PC-9 (cell line): ENCODE measurements around the gene VN1R5. TPM values are rescaled to one million over a fixed set of nuclear protein-coding genes. Genes with fewer than 3 reads are reported as not detected.

Experiments used
- BruUV-seq: library from RNA; stranded (reverse); fragments of 400-500 nt; replicated peaks from 2 replicates; lab custom pipeline; 2021; lab: Mats Ljungman, UMichigan
- CTCF ChIA-PET: fragments of 300-600 bp; sonication (Branson Sonifier 250); formaldehyde crosslinking; loops from one replicate; lab custom pipeline; 2022; ENCODE audit warnings: antibody characterized with exemption; lab: Charles Lee
- POLR2A ChIA-PET: fragments of 300-600 bp; sonication (Branson Sonifier 250); formaldehyde crosslinking; loops from one replicate; lab custom pipeline; 2022; ENCODE audit warnings: antibody characterized with exemption; ENCODE audit not compliant: unreplicated experiment; lab: Charles Lee
- DNase-seq, 2 experiments: peaks; one replicate each; pipeline versions ENCODE4 v3.0.0 to v3.0.0-alpha.2; 2015 to 2022; ENCODE audit warnings: mixed read lengths in 1 of 2
- H2AFZ ChIP-seq: fragments of 200-600 bp; sonication (generic); 2 replicates; pipeline ENCODE4 v1.8.1; 2017; ENCODE audit warnings: antibody characterized with exemption
- H3F3A ChIP-seq: fragments of 200-600 bp; sonication (generic); 2 replicates; pipeline ENCODE4 v1.8.1; 2017; ENCODE audit warnings: antibody characterized with exemption, mild to moderate bottlenecking, low read depth; ENCODE audit not compliant: insufficient read depth
- H3K27ac ChIP-seq: fragments of 200-600 bp; sonication (generic); 2 replicates; pipeline ENCODE4 v1.6.1; 2016; ENCODE audit warnings: mixed run types
- H3K27me3 ChIP-seq: fragments of 200-600 bp; sonication (generic); 2 replicates; pipeline ENCODE4 v1.6.1; 2016; ENCODE audit warnings: low read depth, mixed run types; ENCODE audit not compliant: insufficient read depth
- H3K36me3 ChIP-seq: fragments of 200-600 bp; sonication (generic); 2 replicates; pipeline ENCODE4 v1.6.1; 2016; ENCODE audit warnings: low read depth, mixed run types
- H3K4me1 ChIP-seq: fragments of 200-600 bp; sonication (generic); replicated peaks from 2 replicates; pipeline ENCODE4 v1.6.1; 2016; ENCODE audit warnings: mixed run types; ENCODE audit not compliant: insufficient read depth
- H3K4me2 ChIP-seq: fragments of 200-600 bp; sonication (generic); 2 replicates; pipeline ENCODE4 v1.6.1; 2017; ENCODE audit warnings: mixed run types
- H3K4me3 ChIP-seq: fragments of 200-600 bp; sonication (generic); 2 replicates; pipeline ENCODE4 v1.6.1; 2016; ENCODE audit warnings: mixed run types
- H3K79me2 ChIP-seq: fragments of 200-600 bp; sonication (generic); 2 replicates; pipeline ENCODE4 v1.6.1; 2017; ENCODE audit warnings: low read depth, mixed run types
- H3K9me2 ChIP-seq: fragments of 200-600 bp; sonication (generic); 2 replicates; pipeline ENCODE4 v1.8.1; 2017; ENCODE audit warnings: mild to moderate bottlenecking; ENCODE audit not compliant: insufficient read depth
- H3K9me3 ChIP-seq: fragments of 200-600 bp; sonication (generic); 2 replicates; pipeline ENCODE4 v1.8.1; 2016; ENCODE audit warnings: low read depth; ENCODE audit not compliant: insufficient read depth
- H4K20me1 ChIP-seq: fragments of 200-600 bp; sonication (generic); 2 replicates; pipeline ENCODE4 v1.8.1; 2017; ENCODE audit not compliant: insufficient read depth
- CTCF ChIP-seq: fragments of 200-600 bp; sonication (generic); conservative IDR thresholded peaks from 2 replicates; pipeline ENCODE4 v1.6.1; 2017; ENCODE audit warnings: mixed run types, antibody characterized with exemption, mild to moderate bottlenecking, moderate library complexity
- EZH2 ChIP-seq: fragments of 200-600 bp; sonication (generic); IDR thresholded peaks from 2 replicates; pipeline ENCODE4 v1.8.0; 2017; ENCODE audit warnings: antibody characterized with exemption, low read depth
- intact Hi-C: fragments of 100-400 bp; cut with micrococcal nuclease; formaldehyde crosslinking; loops from one replicate; pipeline ENCODE4 v1.10.0; 2022; ENCODE audit not compliant: unreplicated experiment
- total RNA-seq: library from RNA; stranded (reverse); gene quantifications from 2 replicates; pipeline ENCODE4 v1.2.3, GENCODE V29; 2021

Gene VN1R5
- total RNA-seq, 1 experiment from 2014 or later: not detected

GRCh38 chr1:247210376-247211117 lies 45.3 kb upstream of the VN1R5 start:
- Histone ChIP-seq H3K27me3 (no peaks in the 10 kb centered on the region), H3K27ac (0 out of 2 replicates have a peak overlapping the region, but pooled peaks have one; percentile 34), H3K4me2 (peak overlapping the region; percentile 95), H3F3A (no peaks in the 10 kb centered on the region), H3K9me3 (no peaks in the 10 kb centered on the region), H3K9me2 (no peaks in the 10 kb centered on the region), H3K79me2 (peaks cover 28% of the 10 kb centered on the region), H3K4me1 (peaks cover 9% of the 10 kb centered on the region; the same call in 1 of the 2 replicates), H4K20me1 (no peaks in the 10 kb centered on the region; the same call in 1 of the 2 replicates), H3K4me3 (peak overlapping the region; percentile 90), H2AFZ (peak overlapping the region; percentile 89), H3K36me3 (no peaks in the 10 kb centered on the region)
- ChIA-PET POLR2A (no interaction called here), CTCF (no interaction called here)
- BruUV-seq: no TSS peak
- TF ChIP-seq CTCF (no peak), EZH2 (no peak)
- peak; percentile 84 to 96 for DNase-seq
- intact Hi-C loops: loop anchor here (1.0 to 2.0 kb wide), 3 partner anchors 120 to 279 kb away; partner anchors contain the start of genes AHCTF1, ZNF496 and ZNF695

GRCh38 chr1:247211339-247211738 lies 44.5 kb upstream of the VN1R5 start:
- no peaks in the 10 kb centered on the region for H3K36me3 ChIP-seq
- intact Hi-C loops: loop anchor here (1.0 to 2.0 kb wide), 2 partner anchors 119 to 280 kb away; partner anchors contain the start of genes AHCTF1 and ZNF496
- no peak overlapping the region for H3K27ac ChIP-seq
- CTCF ChIA-PET: no interaction called here
- H3K9me2 ChIP-seq: no peaks in the 10 kb centered on the region
- H3K9me3 ChIP-seq: no peaks in the 10 kb centered on the region
- no peak overlapping the region for H2AFZ ChIP-seq
- POLR2A ChIA-PET: no interaction called here
- no peak for DNase-seq
- H3K4me1 ChIP-seq: peaks cover 9% of the 10 kb centered on the region; the same call in 1 of the 2 replicates
- H3K79me2 ChIP-seq: peaks cover 28% of the 10 kb centered on the region
- H3F3A ChIP-seq: no peaks in the 10 kb centered on the region
- no TSS peak for BruUV-seq
- TF ChIP-seq EZH2 (no peak), CTCF (no peak)
- H3K4me2 ChIP-seq: peak overlapping the region; percentile 95; the same call in 1 of the 2 replicates
- no peak overlapping the region for H3K4me3 ChIP-seq
- H4K20me1 ChIP-seq: no peaks in the 10 kb centered on the region; the same call in 1 of the 2 replicates
- no peaks in the 10 kb centered on the region for H3K27me3 ChIP-seq

- no TSS peak for BruUV-seq
- Histone ChIP-seq H3K27me3 (no peaks in the 10 kb centered on the region), H4K20me1 (no peaks in the 10 kb centered on the region; the same call in 1 of the 2 replicates), H3K27ac (no peak overlapping the region), H3F3A (no peaks in the 10 kb centered on the region), H3K36me3 (no peaks in the 10 kb centered on the region), H2AFZ (no peak overlapping the region), H3K79me2 (peaks cover 28% of the 10 kb centered on the region), H3K4me2 (no peak overlapping the region), H3K9me3 (no peaks in the 10 kb centered on the region), H3K4me3 (no peak overlapping the region), H3K4me1 (peaks cover 9% of the 10 kb centered on the region; the same call in 1 of the 2 replicates), H3K9me2 (no peaks in the 10 kb centered on the region)
- ChIA-PET CTCF (no interaction called here), POLR2A (no interaction called here)
- TF ChIP-seq CTCF (no peak), EZH2 (no peak)
- intact Hi-C loops: no loop called here
- no peak for DNase-seq
These were observed 43.9 kb upstream of the VN1R5 start for GRCh38 chr1:247212012-247212411.
